RWPE2 (cell line): Measurements from ENCODE around the gene MRPS18C.
"Not testable (repeated sequence)": the region's sequence is repeated elsewhere in the genome, so short reads cannot be mapped to it uniquely, and the experiment has no call there.

Experiments
- ATAC-seq: fragments of 200-7000 bp; cut with Tn5 transposase; 3 replicates; pipeline ENCODE4 v1.9.1; 2021; ENCODE audit warnings: low read depth
- DNase-seq: peaks from one replicate; pipeline ENCODE4 v3.0.0-alpha.2; 2020; ENCODE audit warnings: low spot score
- H3K27ac ChIP-seq: fragments of 450-650 bp; 2 replicates; pipeline ENCODE4 v1.5.1; 2017; ENCODE audit warnings: mild to moderate bottlenecking; ENCODE audit not compliant: poor library complexity, severe bottlenecking
- H3K27me3 ChIP-seq: fragments of 250-450 bp; sonication (Bioruptor Pico); 2 replicates; pipeline ENCODE4 v1.5.1; 2021; ENCODE audit warnings: mild to moderate bottlenecking, moderate library complexity; ENCODE audit not compliant: insufficient read depth, poor library complexity, severe bottlenecking
- H3K36me3 ChIP-seq: fragments of 250-450 bp; sonication (Bioruptor Pico); 2 replicates; pipeline ENCODE4 v1.5.1; 2020; ENCODE audit warnings: low read depth, mild to moderate bottlenecking, moderate library complexity
- H3K4me1 ChIP-seq: fragments of 250-450 bp; sonication (Bioruptor Pico); 2 replicates; pipeline ENCODE4 v1.5.1; 2021; ENCODE audit warnings: mild to moderate bottlenecking, moderate library complexity; ENCODE audit not compliant: insufficient read depth, poor library complexity, severe bottlenecking
- H3K4me3 ChIP-seq: fragments of 250-450 bp; sonication (Bioruptor Pico); 2 replicates; pipeline ENCODE4 v1.5.1; 2021; ENCODE audit warnings: mild to moderate bottlenecking, moderate library complexity; ENCODE audit not compliant: severe bottlenecking
- H3K9me3 ChIP-seq: fragments of 250-450 bp; sonication (Bioruptor Pico); 2 replicates; pipeline ENCODE4 v1.5.1; 2021; ENCODE audit warnings: mild to moderate bottlenecking, moderate library complexity; ENCODE audit not compliant: severe bottlenecking
- TF ChIP-seq, protein P1 (sequence below): fragments of 450-650 bp; IDR thresholded peaks from one replicate; pipeline ENCODE4 v1.5.1; 2017; ENCODE audit warnings: mild to moderate bottlenecking, moderate library complexity; ENCODE audit not compliant: poor library complexity, severe bottlenecking

The MRPS18C gene

DNA sequence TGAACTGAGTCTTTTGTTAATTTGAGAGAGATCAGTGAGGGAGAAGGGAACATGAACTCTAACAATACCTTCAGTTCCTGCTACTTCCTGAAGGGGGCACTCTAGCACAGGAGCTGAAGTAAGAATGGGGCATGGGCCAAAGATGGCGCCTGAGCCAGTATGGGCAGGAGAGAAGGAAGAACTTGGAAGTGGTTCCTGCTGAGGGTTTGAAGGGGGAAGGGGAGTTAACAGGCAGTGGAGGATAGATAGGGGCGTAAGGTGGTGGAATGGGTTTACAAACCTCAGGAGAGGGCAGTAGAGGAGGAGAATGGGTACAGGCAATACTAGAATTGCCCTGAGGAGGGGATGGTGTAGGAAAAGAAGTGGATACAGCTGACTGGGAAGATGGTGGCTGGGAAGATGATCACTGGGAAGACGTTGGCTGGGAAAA is 53.3 kb downstream of the MRPS18C start:
- not testable (repeated sequence) for H3K36me3 ChIP-seq, H3K27me3 ChIP-seq, DNase-seq, H3K4me1 ChIP-seq, H3K9me3 ChIP-seq, H3K27ac ChIP-seq, H3K4me3 ChIP-seq, ATAC-seq
- TF ChIP-seq, protein P1, sequence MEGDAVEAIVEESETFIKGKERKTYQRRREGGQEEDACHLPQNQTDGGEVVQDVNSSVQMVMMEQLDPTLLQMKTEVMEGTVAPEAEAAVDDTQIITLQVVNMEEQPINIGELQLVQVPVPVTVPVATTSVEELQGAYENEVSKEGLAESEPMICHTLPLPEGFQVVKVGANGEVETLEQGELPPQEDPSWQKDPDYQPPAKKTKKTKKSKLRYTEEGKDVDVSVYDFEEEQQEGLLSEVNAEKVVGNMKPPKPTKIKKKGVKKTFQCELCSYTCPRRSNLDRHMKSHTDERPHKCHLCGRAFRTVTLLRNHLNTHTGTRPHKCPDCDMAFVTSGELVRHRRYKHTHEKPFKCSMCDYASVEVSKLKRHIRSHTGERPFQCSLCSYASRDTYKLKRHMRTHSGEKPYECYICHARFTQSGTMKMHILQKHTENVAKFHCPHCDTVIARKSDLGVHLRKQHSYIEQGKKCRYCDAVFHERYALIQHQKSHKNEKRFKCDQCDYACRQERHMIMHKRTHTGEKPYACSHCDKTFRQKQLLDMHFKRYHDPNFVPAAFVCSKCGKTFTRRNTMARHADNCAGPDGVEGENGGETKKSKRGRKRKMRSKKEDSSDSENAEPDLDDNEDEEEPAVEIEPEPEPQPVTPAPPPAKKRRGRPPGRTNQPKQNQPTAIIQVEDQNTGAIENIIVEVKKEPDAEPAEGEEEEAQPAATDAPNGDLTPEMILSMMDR = peak; percentile 47

DNA sequence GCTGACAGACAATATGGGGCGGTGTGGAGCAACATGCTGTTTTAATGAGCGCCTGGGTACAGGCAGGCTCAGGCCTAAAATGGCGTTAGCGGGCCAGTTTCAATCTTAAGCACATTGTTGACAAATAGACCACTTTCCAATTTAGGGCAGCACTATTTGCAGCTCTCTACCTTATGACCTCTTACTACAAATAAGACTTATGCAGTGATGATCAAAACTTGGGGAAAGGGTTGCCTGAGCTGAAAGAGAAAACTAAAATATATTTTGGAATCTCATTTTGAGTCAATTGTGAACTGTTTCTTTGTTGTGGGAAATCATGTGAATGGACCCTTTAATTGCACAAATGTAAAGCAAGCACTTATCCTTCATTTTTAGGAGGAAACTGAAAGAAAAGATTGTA is 54.6 kb downstream of the MRPS18C start:
- H3K4me3 ChIP-seq = no peak overlapping the region
- no peak overlapping the region for H3K27ac ChIP-seq
- no peaks in the 10 kb centered on the region for H3K27me3 ChIP-seq
- H3K36me3 ChIP-seq = no peaks in the 10 kb centered on the region
- DNase-seq (no peak), ATAC-seq (no peak)
- TF ChIP-seq, protein P1 = no peak
- H3K9me3 ChIP-seq = no peaks in the 10 kb centered on the region
- no peaks in the 10 kb centered on the region for H3K4me1 ChIP-seq
